ENCODE data around the gene AKAP1. TPM values are rescaled to one million over a fixed set of nuclear protein-coding genes. Genes with fewer than 3 reads are reported as not detected.

Gene AKAP1
- total RNA-seq, 4 donors from 2014 or later: 23.3 to 62.4 (median 32.0) TPM

- Histone ChIP-seq H3K9me3 (no peaks in the 10 kb centered on the region), H3K4me1 (no peaks in the 10 kb centered on the region), H3K4me3 (no peak overlapping the region), H3K27me3 (no peaks in the 10 kb centered on the region), H3K36me3 (no peaks in the 10 kb centered on the region), H3K27ac (no peak overlapping the region)
- DNase-seq (ENCODE audit: low spot score in 2 of 2): no peak
- WGBS, 2 donors: 86 to 92% methylated on average over 4 of the region's 4 CpGs
- no peak for TF ChIP-seq CTCF (IDR thresholded peaks at IDR 0.05)
- no peak for TF ChIP-seq EP300 (IDR thresholded peaks at IDR 0.05)
- TF ChIP-seq POLR2A (IDR thresholded peaks at IDR 0.05): no peak
Measured at GRCh38 chr17:57067162-57067561, 17.9 kb upstream of the AKAP1 start.

DNA sequence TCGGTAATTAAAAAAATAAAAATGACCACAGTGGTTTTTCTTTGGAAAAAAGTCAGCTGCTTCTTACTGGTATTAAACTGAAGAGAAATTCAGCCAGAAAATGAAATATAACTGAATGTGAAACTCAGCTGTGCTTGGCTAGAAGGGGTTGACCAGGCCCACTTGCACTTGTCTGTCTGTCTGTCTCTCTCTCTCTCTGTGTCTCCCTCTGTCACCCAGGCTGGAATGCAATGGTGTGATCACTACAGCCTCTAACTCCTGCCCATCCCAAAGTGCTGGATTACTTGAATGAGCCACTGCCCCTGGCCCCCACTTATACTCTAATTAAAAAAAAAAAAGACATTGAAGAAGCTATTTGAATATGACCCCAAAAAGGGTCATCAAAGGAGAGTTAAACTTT, 17.3 kb upstream of the AKAP1 start:
- no peak overlapping the region for H3K27ac ChIP-seq
- 82 to 90% methylated on average over 1 of the region's 1 CpG for WGBS, 2 donors
- no peaks in the 10 kb centered on the region for H3K27me3 ChIP-seq
- DNase-seq (ENCODE audit: low spot score in 2 of 2): no peak
- H3K9me3 ChIP-seq: no peaks in the 10 kb centered on the region
- TF ChIP-seq CTCF (IDR thresholded peaks at IDR 0.05): no peak
- TF ChIP-seq EP300 (IDR thresholded peaks at IDR 0.05): no peak
- TF ChIP-seq POLR2A (IDR thresholded peaks at IDR 0.05): no peak
- no peaks in the 10 kb centered on the region for H3K4me1 ChIP-seq
- H3K4me3 ChIP-seq: no peak overlapping the region
- no peaks in the 10 kb centered on the region for H3K36me3 ChIP-seq

DNA sequence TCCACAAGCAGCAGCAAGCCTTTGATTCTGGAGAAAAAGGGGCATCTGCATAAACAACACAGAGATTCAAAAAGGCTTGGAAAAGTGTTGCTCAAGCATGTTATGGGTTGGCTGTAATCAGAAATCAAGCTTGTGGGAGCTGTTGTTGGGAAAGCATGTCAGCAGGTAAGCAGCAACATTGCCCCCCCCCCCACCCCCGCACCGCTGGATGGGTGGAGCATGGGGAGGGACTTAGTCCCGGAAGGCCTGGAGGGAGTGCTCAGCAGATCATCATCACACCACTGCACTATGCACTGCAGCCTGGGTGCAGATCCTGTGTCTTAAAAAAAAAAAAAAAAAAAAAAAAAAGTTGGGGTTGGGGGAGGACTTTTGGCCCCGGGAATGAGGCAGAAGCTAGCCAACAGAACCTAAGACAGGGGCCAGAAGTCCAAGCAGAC, 16.8 kb upstream of the AKAP1 start:
- no peaks in the 10 kb centered on the region for H3K36me3 ChIP-seq
- H3K4me1 ChIP-seq: no peaks in the 10 kb centered on the region
- 10 to 19% methylated on average over 4 of the region's 4 CpGs for WGBS, 2 donors
- TF ChIP-seq POLR2A (IDR thresholded peaks at IDR 0.05) (no peak), EP300 (IDR thresholded peaks at IDR 0.05) (no peak), CTCF (IDR thresholded peaks at IDR 0.05) (no peak)
- H3K27ac ChIP-seq: no peak overlapping the region
- no peak overlapping the region for H3K4me3 ChIP-seq
- H3K27me3 ChIP-seq: no peaks in the 10 kb centered on the region
- DNase-seq (ENCODE audit: low spot score in 2 of 2): no peak
- no peaks in the 10 kb centered on the region for H3K9me3 ChIP-seq

DNA sequence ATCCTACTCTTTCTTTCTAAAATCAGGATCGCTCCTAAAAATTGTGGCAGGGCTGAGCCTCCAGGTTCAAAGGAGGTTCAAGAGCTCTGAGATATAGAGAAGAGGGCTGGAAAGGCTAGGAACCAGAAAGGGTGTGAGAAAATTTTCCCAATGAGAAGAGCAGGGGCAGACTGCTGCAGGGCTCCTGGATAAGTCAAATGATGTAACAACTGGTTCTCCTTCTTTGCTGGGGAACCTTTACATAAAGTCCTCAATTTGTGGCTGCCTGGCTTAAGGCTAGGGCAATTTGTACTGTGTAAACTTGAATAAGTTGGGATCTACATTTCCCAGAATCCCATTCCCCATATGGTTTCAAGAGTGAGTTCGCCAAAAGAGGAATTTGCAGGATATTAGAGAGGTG, 16.3 kb upstream of the AKAP1 start:
- WGBS, 2 donors: 87 to 92% methylated on average over 2 of the region's 2 CpGs

More for the DNA sequence above, 16.3 kb upstream of the AKAP1 start:
- Histone ChIP-seq H3K4me1 (no peaks in the 10 kb centered on the region), H3K9me3 (no peaks in the 10 kb centered on the region), H3K4me3 (no peak overlapping the region), H3K27ac (no peak overlapping the region), H3K36me3 (no peaks in the 10 kb centered on the region), H3K27me3 (no peaks in the 10 kb centered on the region)
- no peak for DNase-seq (ENCODE audit: low spot score in 2 of 2)
- TF ChIP-seq CTCF (IDR thresholded peaks at IDR 0.05): no peak
- no peak for TF ChIP-seq EP300 (IDR thresholded peaks at IDR 0.05)
